Endometrium (tissue), 2 donors: ENCODE measurements around the gene CRYBG2.
"Not testable (repeated sequence)": the region's sequence is repeated elsewhere in the genome, so short reads cannot be mapped to it uniquely, and the experiment has no call there.

Experiments
- FAIRE-seq: peaks from 2 replicates; lab custom pipeline; 2012; peaks lifted over from hg19 to GRCh38; lab: Jason Lieb, UNC
- donor health status: control.
- donor health status: control.

The CRYBG2 gene

GRCh38 chr1:26353976-26354820 lies at the start of gene CRYBG2:
TSS of gene CRYBG2 (minus strand) at chr1:26354130. CDS start at chr1:26346657, 7,473 bp downstream.
- FAIRE-seq: no peak

- FAIRE-seq: no peak
These were observed 49.7 kb upstream of the CRYBG2 start for GRCh38 chr1:26403656-26404055.

GRCh38 chr1:26401891-26402290 lies 48.0 kb upstream of the CRYBG2 start:
- FAIRE-seq: no peak

- FAIRE-seq: no peak
These were observed 45.1 kb upstream of the CRYBG2 start for GRCh38 chr1:26399034-26399433.

GRCh38 chr1:26395754-26396153 lies 41.8 kb upstream of the CRYBG2 start:
- no peak for FAIRE-seq

- FAIRE-seq: no peak
These were observed 37.5 kb upstream of the CRYBG2 start for GRCh38 chr1:26391450-26391849.

- no peak for FAIRE-seq
These were observed 35.8 kb upstream of the CRYBG2 start for GRCh38 chr1:26389604-26390247.

GRCh38 chr1:26388791-26389445 lies 35.0 kb upstream of the CRYBG2 start:
- no peak for FAIRE-seq

GRCh38 chr1:26387447-26387846 lies 33.5 kb upstream of the CRYBG2 start:
- FAIRE-seq: no peak

- FAIRE-seq: not testable (repeated sequence)
These were observed 31.1 kb upstream of the CRYBG2 start for GRCh38 chr1:26385063-26385462.

GRCh38 chr1:26384076-26384475 lies 30.1 kb upstream of the CRYBG2 start:
- no peak for FAIRE-seq

GRCh38 chr1:26378879-26379251 lies 24.9 kb upstream of the CRYBG2 start:
- FAIRE-seq: no peak

- FAIRE-seq: no peak
These were observed 24.4 kb upstream of the CRYBG2 start for GRCh38 chr1:26378088-26378878.

- FAIRE-seq: no peak
These were observed 22.1 kb upstream of the CRYBG2 start for GRCh38 chr1:26376050-26376449.

GRCh38 chr1:26375081-26375480 lies 21.2 kb upstream of the CRYBG2 start:
- no peak for FAIRE-seq

- not testable (repeated sequence) for FAIRE-seq
These were observed 20.4 kb upstream of the CRYBG2 start for GRCh38 chr1:26374361-26374760.

GRCh38 chr1:26373789-26374188 lies 19.9 kb upstream of the CRYBG2 start:
- no peak for FAIRE-seq

- no peak for FAIRE-seq
These were observed 19.4 kb upstream of the CRYBG2 start for GRCh38 chr1:26373281-26373680.

GRCh38 chr1:26372611-26373010 lies 18.7 kb upstream of the CRYBG2 start, which contains the start of gene ZNF683:
TSS of gene ZNF683 (minus strand) at chr1:26372750. CDS start at chr1:26368571, 4,179 bp downstream.
- not testable (repeated sequence) for FAIRE-seq

GRCh38 chr1:26372039-26372438 lies 18.1 kb upstream of the CRYBG2 start:
- FAIRE-seq: no peak

GRCh38 chr1:26370591-26371382 lies 16.9 kb upstream of the CRYBG2 start:
- no peak for FAIRE-seq
